ENCODE measurements around the gene ZC3H15.

ZC3H15 gene

DNA sequence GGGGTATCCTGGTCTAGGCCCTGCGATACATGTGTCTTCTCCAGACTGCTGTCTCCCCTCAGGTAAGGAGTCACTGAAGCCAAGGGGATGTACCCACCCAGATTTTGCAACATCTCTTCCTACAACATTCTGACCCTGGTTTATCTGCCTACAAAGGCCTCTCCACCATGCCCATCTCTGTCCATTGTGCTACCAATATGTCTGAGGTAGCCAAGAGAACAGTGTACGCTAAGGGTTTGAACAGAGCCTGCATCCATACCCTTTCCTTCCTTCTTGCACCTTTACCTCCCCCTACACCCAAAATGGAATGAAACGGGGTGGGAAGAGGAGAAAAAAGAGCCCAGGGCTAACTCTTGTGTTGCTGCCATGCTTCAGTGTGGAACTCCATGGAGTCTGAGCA lies 11.9 kb downstream of the ZC3H15 start:
- Histone ChIP-seq H3K4me3 (replicated peaks; ENCODE audit: low read depth, low read length) (no peak overlapping the region), H3K36me3 (ENCODE audit: control insufficient read depth, insufficient read depth, low read length) (peaks cover 13% of the 10 kb centered on the region), H3K27me3 (replicated peaks; ENCODE audit: control insufficient read depth, insufficient read depth, low read length) (no peaks in the 10 kb centered on the region)
- DNase-seq (ENCODE audit: extremely low read depth, insufficient read length): no peak
- TF ChIP-seq CTCF (IDR thresholded peaks at IDR 0.05; ENCODE audit: insufficient read depth, low read length, poor library complexity, severe bottlenecking): no peak

- H3K36me3 ChIP-seq (ENCODE audit: control insufficient read depth, insufficient read depth, low read length): peaks cover 13% of the 10 kb centered on the region
- DNase-seq (ENCODE audit: extremely low read depth, insufficient read length): no peak
- no peak for TF ChIP-seq CTCF (IDR thresholded peaks at IDR 0.05; ENCODE audit: insufficient read depth, low read length, poor library complexity, severe bottlenecking)
- no peak overlapping the region for H3K4me3 ChIP-seq (replicated peaks; ENCODE audit: low read depth, low read length)
- H3K27me3 ChIP-seq (replicated peaks; ENCODE audit: control insufficient read depth, insufficient read depth, low read length): no peaks in the 10 kb centered on the region
These were observed 12.8 kb downstream of the ZC3H15 start for GRCh38 chr2:186498834-186499233.

DNA sequence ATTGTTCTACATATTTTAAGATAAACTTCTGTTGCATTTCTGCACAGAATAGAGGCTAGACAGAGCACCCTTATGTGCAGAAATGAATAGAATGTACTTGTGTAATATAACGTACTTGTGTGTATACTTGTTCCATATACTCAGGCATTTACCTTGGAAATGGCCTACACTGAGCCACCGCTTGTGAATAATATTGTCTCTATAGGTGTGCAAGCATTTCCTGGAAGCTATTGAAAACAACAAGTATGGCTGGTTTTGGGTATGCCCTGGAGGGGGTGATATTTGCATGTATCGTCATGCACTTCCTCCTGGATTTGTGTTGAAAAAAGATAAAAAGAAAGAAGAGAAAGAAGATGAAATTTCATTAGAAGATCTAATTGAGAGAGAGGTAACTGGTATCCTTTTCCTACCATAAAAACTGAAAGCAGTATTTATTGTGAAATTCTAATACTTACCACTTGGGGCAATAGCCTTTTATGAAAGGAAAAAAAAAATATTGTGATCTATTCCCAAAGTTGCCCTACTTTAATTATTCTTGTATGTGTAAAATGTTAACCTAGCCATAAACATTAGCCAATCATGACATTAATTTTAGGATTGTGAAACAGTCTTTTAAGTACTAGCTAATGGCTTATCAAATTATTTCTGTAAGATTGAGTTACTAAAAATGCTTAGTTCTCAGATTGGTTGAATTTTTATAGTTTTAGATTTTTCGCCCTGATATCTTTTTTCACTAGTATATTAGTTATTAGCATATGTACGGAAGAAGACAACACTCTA lies 18.0 kb downstream of the ZC3H15 start:
- DNase-seq (ENCODE audit: extremely low read depth, insufficient read length): no peak
- Histone ChIP-seq H3K27me3 (replicated peaks; ENCODE audit: control insufficient read depth, insufficient read depth, low read length) (no peaks in the 10 kb centered on the region), H3K36me3 (ENCODE audit: control insufficient read depth, insufficient read depth, low read length) (peaks cover 11% of the 10 kb centered on the region), H3K4me3 (replicated peaks; ENCODE audit: low read depth, low read length) (no peak overlapping the region)
- peak; percentile 34 for TF ChIP-seq CTCF (IDR thresholded peaks at IDR 0.05; ENCODE audit: insufficient read depth, low read length, poor library complexity, severe bottlenecking)

GRCh38 chr2:186508263-186508662 lies 22.2 kb downstream of the ZC3H15 start:
- no peak for DNase-seq (ENCODE audit: extremely low read depth, insufficient read length)
- Histone ChIP-seq H3K36me3 (ENCODE audit: control insufficient read depth, insufficient read depth, low read length) (peaks cover 4% of the 10 kb centered on the region), H3K4me3 (replicated peaks; ENCODE audit: low read depth, low read length) (no peak overlapping the region), H3K27me3 (replicated peaks; ENCODE audit: control insufficient read depth, insufficient read depth, low read length) (no peaks in the 10 kb centered on the region)
- no peak for TF ChIP-seq CTCF (IDR thresholded peaks at IDR 0.05; ENCODE audit: insufficient read depth, low read length, poor library complexity, severe bottlenecking)

DNA sequence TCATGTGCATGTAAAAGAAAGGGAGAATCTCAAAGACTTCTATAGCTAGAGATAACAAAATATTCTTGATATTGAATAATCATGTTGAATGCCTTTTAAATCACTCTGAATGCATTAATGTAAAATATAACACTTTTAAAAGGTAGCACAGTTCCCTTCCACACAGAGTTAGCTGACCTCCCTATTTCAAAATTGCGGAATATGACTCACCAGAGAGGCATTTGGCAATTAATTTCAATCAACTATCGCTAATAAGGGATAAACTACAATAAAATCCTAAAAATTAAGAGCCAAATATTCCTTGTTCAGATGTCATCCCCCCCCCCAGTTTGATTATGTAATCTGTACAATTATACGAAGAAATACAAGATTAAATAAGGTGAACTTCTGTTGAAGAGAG lies 29.3 kb downstream of the ZC3H15 start:
- H3K4me3 ChIP-seq (replicated peaks; ENCODE audit: low read depth, low read length): no peak overlapping the region
- DNase-seq (ENCODE audit: extremely low read depth, insufficient read length): no peak

More for the DNA sequence above, 29.3 kb downstream of the ZC3H15 start:
- Histone ChIP-seq H3K36me3 (ENCODE audit: control insufficient read depth, insufficient read depth, low read length) (no peaks in the 10 kb centered on the region), H3K27me3 (replicated peaks; ENCODE audit: control insufficient read depth, insufficient read depth, low read length) (no peaks in the 10 kb centered on the region)
- TF ChIP-seq CTCF (IDR thresholded peaks at IDR 0.05; ENCODE audit: insufficient read depth, low read length, poor library complexity, severe bottlenecking): no peak

Data from GM06990 (cell line).